Colon (tissue), 2 donors: Measurements from ENCODE around the gene PAX7.
"Not testable (repeated sequence)": the region's sequence is repeated elsewhere in the genome, so short reads cannot be mapped to it uniquely, and the experiment has no call there.

Experiments used
- FAIRE-seq: peaks from 2 replicates; lab custom pipeline; 2012; peaks lifted over from hg19 to GRCh38; lab: Jason Lieb, UNC
- donor health status: control.
- donor health status: control.

Gene PAX7

GRCh38 chr1:18761948-18762840, 131.5 kb downstream of the PAX7 start:
- no peak for FAIRE-seq

GRCh38 chr1:18764362-18764761, 133.7 kb downstream of the PAX7 start:
- no peak for FAIRE-seq

GRCh38 chr1:18765725-18766124, 135.1 kb downstream of the PAX7 start:
- no peak for FAIRE-seq

GRCh38 chr1:18766328-18766727, 135.7 kb downstream of the PAX7 start:
- FAIRE-seq: no peak

GRCh38 chr1:18767576-18767975, 136.9 kb downstream of the PAX7 start:
- FAIRE-seq: not testable (repeated sequence)

- FAIRE-seq: no peak
Observed at GRCh38 chr1:18768086-18768485, 137.4 kb downstream of the PAX7 start.

GRCh38 chr1:18769140-18769539, 138.5 kb downstream of the PAX7 start:
- no peak for FAIRE-seq

GRCh38 chr1:18770799-18771198, 140.2 kb downstream of the PAX7 start:
- no peak for FAIRE-seq

- FAIRE-seq: no peak
Observed at GRCh38 chr1:18773753-18774152, 143.1 kb downstream of the PAX7 start.

GRCh38 chr1:18775341-18775740, 144.7 kb downstream of the PAX7 start:
- FAIRE-seq: no peak

GRCh38 chr1:18776777-18777176, 146.1 kb downstream of the PAX7 start:
- no peak for FAIRE-seq

GRCh38 chr1:18778437-18778836, 147.8 kb downstream of the PAX7 start:
- no peak for FAIRE-seq

GRCh38 chr1:18781031-18781430, 150.4 kb downstream of the PAX7 start:
- no peak for FAIRE-seq

GRCh38 chr1:18783705-18784481, 153.2 kb downstream of the PAX7 start:
- no peak for FAIRE-seq

GRCh38 chr1:18784482-18784831, 153.8 kb downstream of the PAX7 start:
- no peak for FAIRE-seq

- FAIRE-seq: no peak
Observed at GRCh38 chr1:18786149-18786548, 155.5 kb downstream of the PAX7 start.

- no peak for FAIRE-seq
Observed at GRCh38 chr1:18787825-18788385, 157.3 kb downstream of the PAX7 start.

- FAIRE-seq: no peak
Observed at GRCh38 chr1:18789246-18789645, 158.6 kb downstream of the PAX7 start.

- FAIRE-seq: no peak
Observed at GRCh38 chr1:18792747-18793146, 162.1 kb downstream of the PAX7 start.

GRCh38 chr1:18793164-18793563, 162.5 kb downstream of the PAX7 start:
- FAIRE-seq: no peak

GRCh38 chr1:18794051-18794450, 163.4 kb downstream of the PAX7 start:
- FAIRE-seq: no peak

GRCh38 chr1:18794561-18794960, 163.9 kb downstream of the PAX7 start:
- FAIRE-seq: no peak
